IPS-20b (cell line): ENCODE measurements around the gene PRDM10.
"Not testable (repeated sequence)": the region's sequence is repeated elsewhere in the genome, so short reads cannot be mapped to it uniquely, and the experiment has no call there.

ENCODE experiments used
- H3K27ac ChIP-seq: one replicate; pipeline ENCODE4 v1.5.1; 2013; ENCODE audit warnings: low read length
- H3K27me3 ChIP-seq: 2 replicates; pipeline ENCODE4 v1.6.1; 2013; ENCODE audit warnings: mild to moderate bottlenecking, low read length, inconsistent platforms; ENCODE audit not compliant: insufficient read depth
- H3K36me3 ChIP-seq: 2 replicates; pipeline ENCODE4 v1.6.1; 2013; ENCODE audit warnings: low read depth, mild to moderate bottlenecking, inconsistent platforms, low read length, moderate library complexity; ENCODE audit not compliant: insufficient read depth
- H3K4me1 ChIP-seq: 2 replicates; pipeline ENCODE4 v1.6.1; 2013; ENCODE audit warnings: mild to moderate bottlenecking, control low read depth, inconsistent platforms, low read length, moderate library complexity; ENCODE audit not compliant: insufficient read depth
- H3K4me3 ChIP-seq: 2 replicates; pipeline ENCODE4 v1.5.1; 2013; ENCODE audit warnings: mild to moderate bottlenecking, low read length, inconsistent platforms
- H3K9ac ChIP-seq: 2 replicates; pipeline ENCODE4 v1.6.1; 2013; ENCODE audit warnings: low read depth, mild to moderate bottlenecking, inconsistent platforms, low read length, moderate library complexity
- H3K9me3 ChIP-seq: 2 replicates; pipeline ENCODE4 v1.6.1; 2013; ENCODE audit warnings: mild to moderate bottlenecking, low read depth, low read length, inconsistent platforms; ENCODE audit not compliant: insufficient read depth

PRDM10 gene

DNA sequence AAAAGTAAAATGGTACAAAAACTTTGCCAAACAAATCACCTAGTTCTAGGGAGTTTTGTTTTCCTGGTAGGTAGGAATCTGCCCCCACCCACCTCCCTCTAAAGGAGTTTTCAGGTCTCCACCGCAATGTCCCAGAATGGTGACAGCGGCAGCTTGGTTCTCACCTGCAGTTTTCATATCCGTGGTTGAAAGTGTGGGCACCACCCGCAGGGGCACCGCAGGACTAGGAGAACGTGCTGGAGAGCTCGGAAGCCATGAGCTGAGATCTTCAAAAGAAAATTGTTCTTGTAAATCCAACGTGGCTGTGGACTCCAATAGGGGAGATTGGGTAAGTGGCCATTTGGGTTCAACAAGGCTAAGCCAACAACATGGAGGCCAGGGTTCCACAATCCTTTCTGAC is 118.1 kb downstream of the PRDM10 start:
- no peaks in the 10 kb centered on the region for H3K27me3 ChIP-seq
- no peak overlapping the region for H3K4me3 ChIP-seq
- no peaks in the 10 kb centered on the region for H3K9me3 ChIP-seq
- H3K9ac ChIP-seq = no peak overlapping the region
- peaks cover 98% of the 10 kb centered on the region for H3K36me3 ChIP-seq
- no peak overlapping the region for H3K27ac ChIP-seq
- H3K4me1 ChIP-seq = no peaks in the 10 kb centered on the region

DNA sequence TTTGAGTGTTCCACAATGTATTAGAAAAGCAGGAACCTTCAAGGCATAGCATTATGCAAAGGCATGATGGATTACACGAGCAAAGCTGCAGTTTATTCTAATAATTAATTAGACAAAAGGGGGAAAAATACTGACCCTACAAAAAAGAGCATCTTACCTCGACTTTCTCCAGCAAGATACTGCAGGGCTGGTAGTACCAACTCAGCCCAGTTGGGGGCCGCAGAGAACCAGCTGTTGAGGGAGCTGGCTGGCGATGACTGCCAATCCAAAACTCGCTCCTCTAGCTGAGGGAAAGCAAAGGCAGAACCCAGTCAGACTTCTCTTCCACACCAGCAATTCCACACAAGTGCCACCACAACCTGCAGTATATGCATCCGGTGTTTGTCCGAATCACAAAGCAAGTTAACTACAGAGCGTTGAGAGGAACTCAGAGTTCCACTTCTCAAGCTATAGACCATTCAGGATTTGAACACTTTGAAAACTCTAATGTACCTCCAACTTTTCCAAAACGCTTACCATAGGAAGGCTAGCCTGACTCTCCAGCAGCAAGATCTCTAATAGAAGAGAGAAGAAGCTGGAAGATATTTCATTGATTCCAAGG is 121.0 kb downstream of the PRDM10 start:
- Histone ChIP-seq H3K27me3 (no peaks in the 10 kb centered on the region), H3K4me3 (no peak overlapping the region), H3K9me3 (no peaks in the 10 kb centered on the region), H3K4me1 (no peaks in the 10 kb centered on the region), H3K36me3 (peaks cover 99% of the 10 kb centered on the region), H3K27ac (no peak overlapping the region), H3K9ac (no peak overlapping the region)

DNA sequence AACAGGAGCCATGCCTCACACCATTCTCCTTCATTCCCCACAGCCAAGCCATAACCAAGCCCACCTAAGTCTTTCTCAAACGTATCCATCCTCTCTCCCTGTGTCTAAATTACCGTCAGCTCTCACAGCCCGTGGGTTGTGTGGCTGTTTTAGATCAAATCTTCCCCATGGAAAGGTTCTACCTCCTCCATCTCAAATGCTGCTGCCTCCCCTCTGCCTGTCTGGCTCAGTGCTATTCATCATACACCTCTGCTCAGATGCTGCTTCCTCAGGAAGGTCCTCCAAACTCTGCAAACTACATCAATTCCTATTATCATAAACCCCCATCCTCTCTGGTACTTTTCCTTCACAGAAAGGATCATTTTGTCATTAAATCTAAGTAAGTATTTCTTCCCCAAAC is 122.3 kb downstream of the PRDM10 start:
- no peak overlapping the region for H3K9ac ChIP-seq
- H3K36me3 ChIP-seq = peaks cover 99% of the 10 kb centered on the region
- H3K4me3 ChIP-seq = no peak overlapping the region
- no peaks in the 10 kb centered on the region for H3K9me3 ChIP-seq
- H3K27me3 ChIP-seq = no peaks in the 10 kb centered on the region
- no peaks in the 10 kb centered on the region for H3K4me1 ChIP-seq
- no peak overlapping the region for H3K27ac ChIP-seq

DNA sequence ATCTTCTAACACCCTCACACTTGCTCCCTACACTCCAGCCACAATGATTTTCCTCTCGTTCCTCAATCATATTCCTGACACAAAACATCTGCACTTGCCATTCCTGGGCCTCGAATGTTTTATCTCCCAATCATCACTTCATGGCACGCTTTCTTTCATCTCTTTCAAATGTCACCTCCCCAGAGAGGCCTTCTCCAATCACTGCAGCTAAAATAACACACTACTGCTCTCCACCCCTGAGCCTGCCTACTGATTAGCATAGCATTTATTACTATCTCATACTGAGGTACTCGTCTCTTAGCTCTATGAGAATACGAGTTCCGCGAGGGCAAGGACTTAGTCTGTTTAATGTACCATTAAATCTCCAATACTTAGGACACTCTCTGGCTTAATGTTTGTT is 130.7 kb downstream of the PRDM10 start:
- H3K9me3 ChIP-seq = no peaks in the 10 kb centered on the region
- no peaks in the 10 kb centered on the region for H3K4me1 ChIP-seq
- H3K4me3 ChIP-seq = no peak overlapping the region
- no peaks in the 10 kb centered on the region for H3K27me3 ChIP-seq
- H3K27ac ChIP-seq = no peak overlapping the region
- peaks cover 100% of the 10 kb centered on the region for H3K36me3 ChIP-seq
- H3K9ac ChIP-seq = no peak overlapping the region

DNA sequence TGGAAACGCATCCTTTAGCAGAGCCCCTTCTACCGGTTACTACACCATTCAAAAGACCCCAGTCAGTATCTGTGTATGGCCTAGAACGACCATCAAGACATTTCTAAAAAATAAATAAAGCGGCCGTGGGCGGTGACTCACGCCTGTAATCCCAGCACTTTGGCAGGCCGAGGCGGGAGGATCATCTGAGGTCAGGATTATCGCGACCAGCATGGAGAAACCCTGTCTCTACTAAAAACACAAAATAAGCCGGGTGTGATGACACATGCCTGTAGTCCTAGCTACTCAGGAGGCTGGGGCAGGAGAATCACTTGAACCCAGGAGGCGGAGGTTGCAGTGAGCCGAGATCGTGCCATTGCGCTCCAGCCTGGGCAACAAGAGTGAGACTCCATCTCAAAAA is 134.0 kb downstream of the PRDM10 start:
- H3K4me3 ChIP-seq, H3K9me3 ChIP-seq, H3K27me3 ChIP-seq, H3K27ac ChIP-seq, H3K9ac ChIP-seq, H3K4me1 ChIP-seq: not testable (repeated sequence)
- peaks cover 100% of the 10 kb centered on the region for H3K36me3 ChIP-seq

DNA sequence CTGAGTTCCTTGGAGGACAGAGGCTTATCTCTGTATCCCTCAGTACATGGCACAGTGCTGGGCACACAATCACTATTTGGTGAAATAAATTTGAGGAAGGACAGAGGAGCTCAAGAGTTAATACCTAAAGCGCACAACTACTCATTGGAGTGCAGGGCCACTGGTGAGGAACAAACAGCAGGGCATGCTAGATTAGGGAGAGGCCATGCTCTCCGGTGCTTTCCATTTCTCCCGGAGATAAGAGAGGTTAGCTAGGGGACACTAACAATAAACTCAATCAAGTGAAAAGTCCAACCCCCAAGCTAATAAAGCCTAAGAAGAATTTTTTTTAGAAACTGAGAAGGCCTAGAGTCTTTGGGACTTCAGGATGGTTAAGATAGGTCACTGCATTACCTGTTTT is 136.3 kb downstream of the PRDM10 start:
- no peaks in the 10 kb centered on the region for H3K27me3 ChIP-seq
- no peaks in the 10 kb centered on the region; the same call in 1 of the 2 replicates for H3K4me1 ChIP-seq
- no peaks in the 10 kb centered on the region for H3K9me3 ChIP-seq
- H3K9ac ChIP-seq = no peak overlapping the region
- peaks cover 94% of the 10 kb centered on the region for H3K36me3 ChIP-seq
- no peak overlapping the region for H3K27ac ChIP-seq
- no peak overlapping the region for H3K4me3 ChIP-seq

DNA sequence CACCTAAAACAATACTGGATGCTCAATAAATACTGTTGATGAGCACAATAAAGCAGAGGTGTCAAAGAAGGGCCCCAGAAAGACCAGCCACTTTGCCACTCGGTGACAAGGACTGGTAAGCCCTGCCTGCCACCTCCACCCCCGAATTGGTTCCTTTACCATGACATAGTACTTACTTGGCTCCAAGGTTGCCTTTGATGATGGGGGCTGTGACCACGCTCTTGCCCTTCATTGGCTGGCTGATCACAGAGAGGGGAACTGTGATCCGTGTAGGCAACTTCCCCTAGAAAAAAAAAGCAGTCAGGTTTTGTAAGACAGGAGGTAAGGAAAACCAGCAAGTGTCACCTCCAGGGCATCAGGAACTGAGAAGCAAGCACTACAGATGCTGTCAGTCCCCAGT is 136.9 kb downstream of the PRDM10 start:
- Histone ChIP-seq H3K36me3 (peaks cover 94% of the 10 kb centered on the region), H3K9ac (no peak overlapping the region), H3K4me3 (no peak overlapping the region), H3K27me3 (no peaks in the 10 kb centered on the region), H3K27ac (no peak overlapping the region), H3K9me3 (no peaks in the 10 kb centered on the region), H3K4me1 (no peaks in the 10 kb centered on the region; the same call in 1 of the 2 replicates)

DNA sequence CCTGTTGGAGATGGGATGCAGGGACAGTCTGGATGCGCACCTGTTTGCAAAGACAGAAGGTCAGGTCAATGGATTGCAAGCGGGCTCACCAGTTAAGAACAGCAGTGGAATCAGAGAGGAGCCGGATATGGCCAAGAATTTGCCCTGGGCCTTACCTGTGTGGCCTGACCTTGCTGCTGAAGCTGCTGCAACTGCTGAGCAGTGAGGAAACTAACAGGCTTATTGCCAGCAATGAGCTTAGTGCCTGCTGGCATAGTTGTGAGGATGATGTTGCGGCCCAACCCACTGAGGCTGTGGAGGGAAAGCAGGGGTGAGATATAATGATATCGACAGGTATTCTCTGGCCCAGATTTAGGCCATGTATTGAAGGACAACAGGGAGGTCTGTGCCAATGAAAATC is 137.8 kb downstream of the PRDM10 start:
- Histone ChIP-seq H3K9ac (no peak overlapping the region), H3K36me3 (peaks cover 93% of the 10 kb centered on the region), H3K9me3 (no peaks in the 10 kb centered on the region), H3K27ac (no peak overlapping the region), H3K4me1 (no peaks in the 10 kb centered on the region; the same call in 1 of the 2 replicates), H3K27me3 (no peaks in the 10 kb centered on the region), H3K4me3 (no peak overlapping the region)

DNA sequence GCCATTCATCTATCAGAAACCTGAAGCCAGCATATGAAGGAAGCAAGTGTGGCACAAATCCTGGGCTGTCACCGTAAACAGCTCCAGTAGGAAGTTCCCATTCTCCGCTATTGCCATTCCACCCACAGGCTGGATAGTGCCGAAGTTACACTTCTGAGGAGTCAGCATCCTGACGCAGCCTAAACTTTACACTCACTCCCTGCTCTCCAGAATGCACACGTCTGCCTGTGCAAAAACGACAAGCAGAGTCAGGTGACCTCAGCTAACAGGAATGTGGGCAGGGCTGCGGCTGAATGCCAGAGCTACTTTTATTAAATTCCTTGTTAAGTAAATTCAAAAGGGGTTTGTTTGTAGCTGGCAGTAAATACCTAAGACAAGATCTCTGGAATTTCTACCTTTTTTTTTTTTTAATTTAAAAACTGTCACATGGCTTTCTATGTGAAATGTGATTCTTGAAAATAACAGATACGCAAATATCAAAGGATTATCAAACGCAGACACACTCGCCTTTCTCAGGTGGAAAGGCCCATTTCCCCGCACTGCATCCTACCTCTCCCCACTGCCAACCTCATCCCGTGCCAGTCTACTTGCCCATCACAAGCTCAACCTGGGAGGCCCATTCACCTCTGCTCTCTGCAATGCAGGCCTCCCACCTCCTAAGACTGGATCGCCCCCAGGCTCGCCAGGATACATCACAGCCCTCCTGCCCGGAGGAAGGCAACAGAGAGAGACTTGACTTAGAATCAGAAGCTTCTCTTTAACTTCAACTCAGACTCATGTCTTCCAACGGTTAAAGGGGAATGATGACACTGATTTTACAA is 140.7 kb downstream of the PRDM10 start:
- Histone ChIP-seq H3K27ac (no peak overlapping the region), H3K4me1 (no peaks in the 10 kb centered on the region; the same call in 1 of the 2 replicates), H3K9ac (no peak overlapping the region), H3K27me3 (no peaks in the 10 kb centered on the region), H3K9me3 (no peaks in the 10 kb centered on the region), H3K36me3 (peaks cover 76% of the 10 kb centered on the region), H3K4me3 (no peak overlapping the region)

DNA sequence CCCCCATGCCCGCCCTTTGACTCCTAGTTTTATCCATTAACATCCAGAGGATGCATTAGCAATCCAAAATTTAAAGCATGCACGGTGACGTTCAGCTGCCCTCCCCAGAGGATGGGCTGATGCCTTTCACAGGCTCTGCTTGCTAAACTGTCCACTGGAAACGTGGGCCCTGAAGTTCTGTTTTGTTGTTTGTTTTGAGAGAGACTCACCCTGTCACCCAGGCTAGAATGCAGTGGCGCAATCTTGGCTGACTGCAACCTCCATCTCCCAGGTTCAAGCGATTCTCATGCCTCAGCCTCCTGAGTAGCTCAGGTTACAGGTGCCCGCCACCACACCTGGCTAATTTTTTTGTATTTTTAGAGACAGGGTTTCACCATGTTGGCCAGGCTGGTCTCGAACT is 146.6 kb downstream of the PRDM10 start:
- Histone ChIP-seq H3K36me3 (peaks cover 23% of the 10 kb centered on the region), H3K4me1 (no peaks in the 10 kb centered on the region), H3K27ac (no peak overlapping the region), H3K27me3 (no peaks in the 10 kb centered on the region), H3K9ac (no peak overlapping the region), H3K4me3 (no peak overlapping the region), H3K9me3 (no peaks in the 10 kb centered on the region)

DNA sequence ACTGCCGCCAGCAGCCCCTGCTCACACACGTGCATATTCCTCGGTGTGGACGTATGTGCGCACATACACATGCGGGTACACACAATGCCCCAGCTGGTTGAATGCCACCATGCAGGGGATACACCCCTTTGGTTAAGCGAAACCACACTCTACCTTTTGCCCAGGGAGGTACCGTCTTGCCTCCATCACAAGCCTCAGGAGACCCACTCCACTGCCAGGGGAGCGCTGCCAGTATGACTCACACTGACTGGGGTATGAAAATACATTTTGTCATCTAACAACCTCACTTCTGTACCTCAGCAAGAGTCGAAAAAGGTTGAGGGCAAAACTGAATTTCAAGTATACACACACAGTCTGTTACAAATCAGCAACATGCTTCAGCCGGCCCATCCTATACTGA is 147.5 kb downstream of the PRDM10 start:
- Histone ChIP-seq H3K4me1 (no peaks in the 10 kb centered on the region), H3K9ac (no peak overlapping the region), H3K36me3 (peaks cover 15% of the 10 kb centered on the region), H3K27ac (no peak overlapping the region), H3K9me3 (no peaks in the 10 kb centered on the region), H3K4me3 (no peak overlapping the region), H3K27me3 (no peaks in the 10 kb centered on the region)

DNA sequence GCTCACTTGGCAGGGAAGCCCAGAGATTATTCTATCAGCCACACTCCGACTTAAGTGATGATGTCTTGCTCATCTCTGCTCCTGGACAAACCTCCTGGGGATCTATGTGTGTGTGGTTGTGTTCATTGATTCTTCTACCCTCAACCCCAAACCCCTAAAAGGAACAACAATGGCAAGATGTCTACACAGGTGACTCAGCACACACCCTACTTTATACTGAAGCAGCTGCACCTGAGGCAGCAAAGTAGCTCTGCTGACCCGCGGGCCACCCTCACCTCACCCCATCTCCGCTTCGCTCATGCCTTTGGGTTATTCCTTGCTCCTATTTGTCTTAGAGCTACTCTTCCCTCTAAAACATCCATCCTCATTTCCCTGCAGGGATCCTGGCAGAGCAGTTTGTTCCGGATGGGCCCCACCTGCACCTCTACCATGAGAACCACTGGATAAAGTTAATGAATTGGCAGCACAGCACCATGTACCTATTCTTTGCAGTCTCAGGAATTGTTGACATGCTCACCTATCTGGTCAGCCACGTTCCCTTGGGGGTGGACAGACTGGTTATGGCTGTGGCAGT is 148.3 kb downstream of the PRDM10 start:
- no peaks in the 10 kb centered on the region for H3K27me3 ChIP-seq

More for the DNA sequence above, 148.3 kb downstream of the PRDM10 start:
- Histone ChIP-seq H3K4me1 (no peaks in the 10 kb centered on the region), H3K4me3 (no peak overlapping the region), H3K27ac (no peak overlapping the region), H3K36me3 (peaks cover 8% of the 10 kb centered on the region; the same call in 1 of the 2 replicates), H3K9ac (no peak overlapping the region), H3K9me3 (no peaks in the 10 kb centered on the region)
